ENCODE measurements around the gene GMDS. TPM values are rescaled to one million over a fixed set of nuclear protein-coding genes. Genes with fewer than 3 reads are reported as not detected.

The GMDS gene
- total RNA-seq, 1 experiment from 2014 or later = 31.1 TPM

- H3K27me3 Mint-ChIP-seq (ENCODE audit: insufficient read depth, unreplicated experiment) = no peaks in the 10 kb centered on the region
- no peak overlapping the region for H3K4me3 Mint-ChIP-seq (ENCODE audit: unreplicated experiment)
- H3K4me3 ChIP-seq (ENCODE audit: low read depth, low read length) = no peak overlapping the region
- no peaks in the 10 kb centered on the region for H3K9me3 Mint-ChIP-seq (ENCODE audit: unreplicated experiment)
- intact Hi-C loops (cut with micrococcal nuclease; ENCODE audit: unreplicated experiment) = no loop called here
- H3K36me3 ChIP-seq (ENCODE audit: control insufficient read depth, insufficient read depth, low read length) = no peaks in the 10 kb centered on the region
- no peaks in the 10 kb centered on the region for H3K9me3 ChIP-seq
- TF ChIP-seq, protein P1, sequence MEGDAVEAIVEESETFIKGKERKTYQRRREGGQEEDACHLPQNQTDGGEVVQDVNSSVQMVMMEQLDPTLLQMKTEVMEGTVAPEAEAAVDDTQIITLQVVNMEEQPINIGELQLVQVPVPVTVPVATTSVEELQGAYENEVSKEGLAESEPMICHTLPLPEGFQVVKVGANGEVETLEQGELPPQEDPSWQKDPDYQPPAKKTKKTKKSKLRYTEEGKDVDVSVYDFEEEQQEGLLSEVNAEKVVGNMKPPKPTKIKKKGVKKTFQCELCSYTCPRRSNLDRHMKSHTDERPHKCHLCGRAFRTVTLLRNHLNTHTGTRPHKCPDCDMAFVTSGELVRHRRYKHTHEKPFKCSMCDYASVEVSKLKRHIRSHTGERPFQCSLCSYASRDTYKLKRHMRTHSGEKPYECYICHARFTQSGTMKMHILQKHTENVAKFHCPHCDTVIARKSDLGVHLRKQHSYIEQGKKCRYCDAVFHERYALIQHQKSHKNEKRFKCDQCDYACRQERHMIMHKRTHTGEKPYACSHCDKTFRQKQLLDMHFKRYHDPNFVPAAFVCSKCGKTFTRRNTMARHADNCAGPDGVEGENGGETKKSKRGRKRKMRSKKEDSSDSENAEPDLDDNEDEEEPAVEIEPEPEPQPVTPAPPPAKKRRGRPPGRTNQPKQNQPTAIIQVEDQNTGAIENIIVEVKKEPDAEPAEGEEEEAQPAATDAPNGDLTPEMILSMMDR (IDR thresholded peaks at IDR 0.05; ENCODE audit: insufficient read depth in 1 of 2, low read depth in 1 of 2, low read length in 1 of 2, severe bottlenecking in 1 of 2, unreplicated experiment in 1 of 2) = no peak
- ChIA-PET CTCF (no interaction called here), POLR2A (no interaction called here)
- DNase-seq = no peak
- H3K4me1 Mint-ChIP-seq (ENCODE audit: low read depth, unreplicated experiment) = peaks cover 25% of the 10 kb centered on the region
- no peaks in the 10 kb centered on the region for H3K27me3 ChIP-seq (replicated peaks; ENCODE audit: control insufficient read depth, insufficient read depth, low read length)
- BruUV-seq (replicated peaks) = no TSS peak
- peaks cover 26% of the 10 kb centered on the region for H3K4me1 ChIP-seq
- H3K36me3 Mint-ChIP-seq (ENCODE audit: insufficient read depth, unreplicated experiment) = no peaks in the 10 kb centered on the region
- no peak overlapping the region for H3K27ac Mint-ChIP-seq (ENCODE audit: unreplicated experiment)
These were observed 23.6 kb downstream of the GMDS start for GRCh38 chr6:2221726-2222274.

DNA sequence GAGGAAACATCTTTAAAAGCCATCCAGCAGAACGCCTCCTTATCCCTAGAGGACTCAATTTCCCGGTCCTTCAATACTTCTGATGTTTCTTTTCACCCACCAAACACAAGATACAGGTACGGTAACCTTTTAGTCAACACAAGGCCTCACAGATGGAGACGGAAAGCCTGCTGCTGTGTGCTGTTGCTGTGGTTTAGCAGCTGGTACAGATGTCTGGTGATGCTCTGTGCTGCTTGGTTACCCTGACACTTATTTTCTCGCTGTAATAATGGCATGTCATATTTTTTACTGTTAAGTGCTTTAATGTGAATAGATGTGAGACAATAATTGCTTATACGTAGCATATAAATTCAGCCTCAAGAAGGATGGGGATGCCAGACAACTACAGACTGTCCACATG lies 25.3 kb downstream of the GMDS start:
- no peaks in the 10 kb centered on the region for H3K27me3 ChIP-seq (replicated peaks; ENCODE audit: control insufficient read depth, insufficient read depth, low read length)
- ChIA-PET POLR2A (no interaction called here), CTCF (no interaction called here)
- H3K36me3 Mint-ChIP-seq (ENCODE audit: insufficient read depth, unreplicated experiment) = no peaks in the 10 kb centered on the region
- no peaks in the 10 kb centered on the region for H3K9me3 Mint-ChIP-seq (ENCODE audit: unreplicated experiment)
- H3K4me3 Mint-ChIP-seq (ENCODE audit: unreplicated experiment) = no peak overlapping the region
- H3K36me3 ChIP-seq (ENCODE audit: control insufficient read depth, insufficient read depth, low read length) = no peaks in the 10 kb centered on the region
- TF ChIP-seq, protein P1 (IDR thresholded peaks at IDR 0.05; ENCODE audit: insufficient read depth in 1 of 2, low read depth in 1 of 2, low read length in 1 of 2, severe bottlenecking in 1 of 2, unreplicated experiment in 1 of 2) = no peak
- H3K27ac Mint-ChIP-seq (ENCODE audit: unreplicated experiment) = no peak overlapping the region
- H3K4me1 ChIP-seq = peaks cover 9% of the 10 kb centered on the region
- H3K27me3 Mint-ChIP-seq (ENCODE audit: insufficient read depth, unreplicated experiment) = no peaks in the 10 kb centered on the region
- peaks cover 12% of the 10 kb centered on the region for H3K4me1 Mint-ChIP-seq (ENCODE audit: low read depth, unreplicated experiment)
- no peak overlapping the region for H3K4me3 ChIP-seq (ENCODE audit: low read depth, low read length)
- BruUV-seq (replicated peaks) = no TSS peak
- H3K9me3 ChIP-seq = no peaks in the 10 kb centered on the region
- intact Hi-C loops (cut with micrococcal nuclease; ENCODE audit: unreplicated experiment) = no loop called here
- no peak for DNase-seq

DNA sequence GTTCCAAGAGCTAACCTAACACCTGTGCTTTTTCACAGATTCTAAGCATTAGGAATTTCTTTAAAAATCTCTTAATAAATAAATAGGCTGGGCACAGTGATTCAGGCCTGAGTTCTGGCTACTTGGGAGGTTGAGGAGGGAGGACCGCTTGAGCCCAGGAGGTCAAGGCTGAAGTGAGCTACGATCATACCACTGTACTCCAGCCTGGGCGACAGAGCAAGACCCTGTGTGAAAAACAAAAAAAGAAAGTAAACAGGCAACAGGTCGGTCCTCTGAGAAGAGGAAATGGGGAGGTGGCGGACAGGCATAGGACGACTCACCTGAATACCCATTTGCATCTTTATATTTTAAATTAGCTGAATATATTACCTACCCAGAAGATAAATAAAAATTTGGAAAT lies 26.5 kb downstream of the GMDS start:
- Histone ChIP-seq H3K4me1 (0 out of 2 replicates have a peak, but pooled peaks cover 5% of the 10 kb centered on the region), H3K27me3 (replicated peaks; ENCODE audit: control insufficient read depth, insufficient read depth, low read length) (no peaks in the 10 kb centered on the region), H3K9me3 (no peaks in the 10 kb centered on the region), H3K4me3 (ENCODE audit: low read depth, low read length) (no peak overlapping the region), H3K36me3 (ENCODE audit: control insufficient read depth, insufficient read depth, low read length) (no peaks in the 10 kb centered on the region)
- Mint-ChIP-seq H3K4me1 (ENCODE audit: low read depth, unreplicated experiment) (peaks cover 10% of the 10 kb centered on the region), H3K27ac (ENCODE audit: unreplicated experiment) (no peak overlapping the region), H3K27me3 (ENCODE audit: insufficient read depth, unreplicated experiment) (no peaks in the 10 kb centered on the region), H3K36me3 (ENCODE audit: insufficient read depth, unreplicated experiment) (no peaks in the 10 kb centered on the region), H3K9me3 (ENCODE audit: unreplicated experiment) (no peaks in the 10 kb centered on the region), H3K4me3 (ENCODE audit: unreplicated experiment) (no peak overlapping the region)
- TF ChIP-seq, protein P1 (IDR thresholded peaks at IDR 0.05; ENCODE audit: insufficient read depth in 1 of 2, low read depth in 1 of 2, low read length in 1 of 2, severe bottlenecking in 1 of 2, unreplicated experiment in 1 of 2) = no peak
- ChIA-PET CTCF (interaction anchor here (1.3 kb wide), 1 partner anchor 10 kb away, joined by 5 read pairs; no protein-coding TSS in a partner anchor), POLR2A (no interaction called here)
- BruUV-seq (replicated peaks) = no TSS peak
- DNase-seq = no peak
- intact Hi-C loops (cut with micrococcal nuclease; ENCODE audit: unreplicated experiment) = no loop called here

Measured in Caco-2 (cell line).